Measurements from ENCODE around the gene TNXB.

TNXB gene

GRCh38 chr6:32117461-32117860 lies 8.3 kb upstream of the TNXB start:
- TF ChIP-seq CTCF (IDR thresholded peaks at IDR 0.05; ENCODE audit: low read depth, low read length) = no peak
- no peak overlapping the region for H3K4me3 ChIP-seq (ENCODE audit: low read depth, low read length)

- H3K4me3 ChIP-seq (ENCODE audit: low read depth, low read length) = no peak overlapping the region
- TF ChIP-seq CTCF (IDR thresholded peaks at IDR 0.05; ENCODE audit: low read depth, low read length) = peak; percentile 57
Measured at GRCh38 chr6:32116674-32117073, 7.5 kb upstream of the TNXB start.

- TF ChIP-seq CTCF (IDR thresholded peaks at IDR 0.05; ENCODE audit: low read depth, low read length) = no peak
- H3K4me3 ChIP-seq (ENCODE audit: low read depth, low read length) = no peak overlapping the region
Measured at GRCh38 chr6:32115623-32116022, 6.5 kb upstream of the TNXB start.

GRCh38 chr6:32114796-32115195 lies 5.7 kb upstream of the TNXB start:
- TF ChIP-seq CTCF (IDR thresholded peaks at IDR 0.05; ENCODE audit: low read depth, low read length) = no peak
- H3K4me3 ChIP-seq (ENCODE audit: low read depth, low read length) = no peak overlapping the region

- H3K4me3 ChIP-seq (ENCODE audit: low read depth, low read length) = no peak overlapping the region
- TF ChIP-seq CTCF (IDR thresholded peaks at IDR 0.05; ENCODE audit: low read depth, low read length) = peak; percentile 47
Measured at GRCh38 chr6:32113386-32114352, 4.5 kb upstream of the TNXB start.

GRCh38 chr6:32112431-32112980 lies 3.4 kb upstream of the TNXB start:
- H3K4me3 ChIP-seq (ENCODE audit: low read depth, low read length) = no peak overlapping the region
- TF ChIP-seq CTCF (IDR thresholded peaks at IDR 0.05; ENCODE audit: low read depth, low read length) = no peak

GRCh38 chr6:32111424-32112066 lies 2.4 kb upstream of the TNXB start:
- TF ChIP-seq CTCF (IDR thresholded peaks at IDR 0.05; ENCODE audit: low read depth, low read length) = no peak
- H3K4me3 ChIP-seq (ENCODE audit: low read depth, low read length) = no peak overlapping the region

All from WI38 (cell line).